Measurements from ENCODE around the gene KIAA0825. TPM values are rescaled to one million over a fixed set of nuclear protein-coding genes. Genes with fewer than 3 reads are reported as not detected.

Gene KIAA0825
- polyA plus RNA-seq, 1 donor from 2014 or later, result 5.1 TPM

DNA sequence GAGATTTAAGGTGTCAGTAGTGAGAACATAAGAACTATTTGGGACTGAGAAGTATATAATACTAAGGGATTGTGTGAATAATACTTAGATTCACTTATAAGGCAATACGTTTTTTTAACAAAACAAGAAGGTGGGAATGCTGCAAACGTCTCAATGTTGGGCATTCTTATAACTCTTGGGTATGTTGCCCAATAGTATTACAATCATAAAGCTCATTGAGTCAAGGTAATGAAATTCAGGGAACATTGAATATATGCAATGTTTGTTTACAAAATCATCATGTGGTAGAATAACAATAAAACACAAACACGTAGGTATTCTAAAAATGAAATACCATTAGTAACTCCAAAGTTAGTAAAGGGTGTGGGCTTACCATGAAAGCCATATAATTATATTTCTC lies 400.7 kb downstream of the KIAA0825 start:
- H2AFZ ChIP-seq (ENCODE audit: low read depth, low read length), result no peak overlapping the region
- no peak overlapping the region for H3K27ac ChIP-seq (ENCODE audit: low read length)
- H3K36me3 ChIP-seq (ENCODE audit: insufficient read depth, low read length), result no peaks in the 10 kb centered on the region
- H3K79me2 ChIP-seq (replicated peaks; ENCODE audit: insufficient read depth, low read length), result no peaks in the 10 kb centered on the region
- no peaks in the 10 kb centered on the region for H3K9me2 ChIP-seq (ENCODE audit: insufficient read depth, low read length)
- H3K4me2 ChIP-seq (ENCODE audit: low read length), result no peak overlapping the region
- no peaks in the 10 kb centered on the region for H4K20me1 ChIP-seq (ENCODE audit: insufficient read depth)
- H3F3A ChIP-seq (ENCODE audit: insufficient read depth, low read length, poor library complexity, severe bottlenecking), result no peaks in the 10 kb centered on the region
- H3K27me3 ChIP-seq (ENCODE audit: insufficient read depth, low read depth, low read length), result no peaks in the 10 kb centered on the region
- H3K9me3 ChIP-seq (ENCODE audit: low read length), result no peaks in the 10 kb centered on the region
- H3K4me3 ChIP-seq (ENCODE audit: low read length), result no peak overlapping the region
- H3K9ac ChIP-seq (ENCODE audit: low read length), result no peak overlapping the region
- TF ChIP-seq EZH2 (IDR thresholded peaks at IDR 0.05; ENCODE audit: borderline replicate concordance, insufficient read depth, low read length, poor library complexity, severe bottlenecking) (no peak), SMC3 (conservative IDR thresholded peaks at IDR 0.05; ENCODE audit: poor library complexity) (no peak), RAD21 (conservative IDR thresholded peaks at IDR 0.05) (no peak), EP300 (conservative IDR thresholded peaks at IDR 0.05; ENCODE audit: poor library complexity, severe bottlenecking) (no peak)
- TF ChIP-seq, protein P1, sequence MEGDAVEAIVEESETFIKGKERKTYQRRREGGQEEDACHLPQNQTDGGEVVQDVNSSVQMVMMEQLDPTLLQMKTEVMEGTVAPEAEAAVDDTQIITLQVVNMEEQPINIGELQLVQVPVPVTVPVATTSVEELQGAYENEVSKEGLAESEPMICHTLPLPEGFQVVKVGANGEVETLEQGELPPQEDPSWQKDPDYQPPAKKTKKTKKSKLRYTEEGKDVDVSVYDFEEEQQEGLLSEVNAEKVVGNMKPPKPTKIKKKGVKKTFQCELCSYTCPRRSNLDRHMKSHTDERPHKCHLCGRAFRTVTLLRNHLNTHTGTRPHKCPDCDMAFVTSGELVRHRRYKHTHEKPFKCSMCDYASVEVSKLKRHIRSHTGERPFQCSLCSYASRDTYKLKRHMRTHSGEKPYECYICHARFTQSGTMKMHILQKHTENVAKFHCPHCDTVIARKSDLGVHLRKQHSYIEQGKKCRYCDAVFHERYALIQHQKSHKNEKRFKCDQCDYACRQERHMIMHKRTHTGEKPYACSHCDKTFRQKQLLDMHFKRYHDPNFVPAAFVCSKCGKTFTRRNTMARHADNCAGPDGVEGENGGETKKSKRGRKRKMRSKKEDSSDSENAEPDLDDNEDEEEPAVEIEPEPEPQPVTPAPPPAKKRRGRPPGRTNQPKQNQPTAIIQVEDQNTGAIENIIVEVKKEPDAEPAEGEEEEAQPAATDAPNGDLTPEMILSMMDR (IDR thresholded peaks at IDR 0.05; ENCODE audit: poor library complexity, severe bottlenecking), result no peak

GRCh38 chr5:94217216-94217615 lies 401.2 kb downstream of the KIAA0825 start:
- Histone ChIP-seq H3K4me2 (ENCODE audit: low read length) (no peak overlapping the region), H3K9ac (ENCODE audit: low read length) (no peak overlapping the region), H3K27me3 (ENCODE audit: insufficient read depth, low read depth, low read length) (no peaks in the 10 kb centered on the region)

More at GRCh38 chr5:94217216-94217615, 401.2 kb downstream of the KIAA0825 start:
- Histone ChIP-seq H4K20me1 (ENCODE audit: insufficient read depth) (no peaks in the 10 kb centered on the region), H3K79me2 (replicated peaks; ENCODE audit: insufficient read depth, low read length) (no peaks in the 10 kb centered on the region), H3K36me3 (ENCODE audit: insufficient read depth, low read length) (no peaks in the 10 kb centered on the region), H3K9me3 (ENCODE audit: low read length) (no peaks in the 10 kb centered on the region), H2AFZ (ENCODE audit: low read depth, low read length) (no peak overlapping the region), H3K27ac (ENCODE audit: low read length) (no peak overlapping the region), H3K4me3 (ENCODE audit: low read length) (no peak overlapping the region), H3F3A (ENCODE audit: insufficient read depth, low read length, poor library complexity, severe bottlenecking) (no peaks in the 10 kb centered on the region), H3K9me2 (ENCODE audit: insufficient read depth, low read length) (no peaks in the 10 kb centered on the region)
- no peak for TF ChIP-seq REST (IDR thresholded peaks at IDR 0.05; ENCODE audit: borderline replicate concordance)
- no peak for TF ChIP-seq EZH2 (IDR thresholded peaks at IDR 0.05; ENCODE audit: borderline replicate concordance, insufficient read depth, low read length, poor library complexity, severe bottlenecking)
- TF ChIP-seq, protein P1 (IDR thresholded peaks at IDR 0.05; ENCODE audit: poor library complexity, severe bottlenecking), result no peak
- no peak for TF ChIP-seq EP300 (conservative IDR thresholded peaks at IDR 0.05; ENCODE audit: poor library complexity, severe bottlenecking)
- no peak for TF ChIP-seq MXI1 (conservative IDR thresholded peaks at IDR 0.05; ENCODE audit: poor library complexity, severe bottlenecking)
